ENCODE measurements around the gene DCAF8.

Gene DCAF8

GRCh38 chr1:160200786-160201185 lies 61.6 kb downstream of the DCAF8 start:
- no peak for DNase-seq

DNA sequence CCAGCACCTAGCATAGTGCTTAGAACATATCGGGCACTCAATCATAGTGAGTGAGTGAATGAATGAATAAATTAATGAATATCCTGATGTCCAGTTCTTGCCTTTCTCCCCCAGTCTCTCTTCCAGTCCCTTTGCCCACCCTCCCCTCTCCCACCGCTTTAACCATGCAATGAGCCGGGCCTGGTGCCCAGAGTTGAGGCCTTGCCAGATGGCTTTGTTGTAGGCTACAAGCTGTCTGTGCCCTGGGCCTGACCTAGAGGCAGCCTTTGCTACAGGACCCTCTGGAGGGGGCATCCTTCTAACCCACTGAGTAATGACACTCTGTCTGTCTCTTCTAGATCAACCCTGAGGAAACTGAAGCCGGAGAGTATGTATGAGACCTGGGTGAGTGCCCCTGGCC lies 65.1 kb downstream of the DCAF8 start:
- DNase-seq: no peak

GRCh38 chr1:160196143-160196542 lies 66.2 kb downstream of the DCAF8 start:
- no peak for DNase-seq

GRCh38 chr1:160194737-160195059 lies 67.7 kb downstream of the DCAF8 start:
- no peak for DNase-seq

DNA sequence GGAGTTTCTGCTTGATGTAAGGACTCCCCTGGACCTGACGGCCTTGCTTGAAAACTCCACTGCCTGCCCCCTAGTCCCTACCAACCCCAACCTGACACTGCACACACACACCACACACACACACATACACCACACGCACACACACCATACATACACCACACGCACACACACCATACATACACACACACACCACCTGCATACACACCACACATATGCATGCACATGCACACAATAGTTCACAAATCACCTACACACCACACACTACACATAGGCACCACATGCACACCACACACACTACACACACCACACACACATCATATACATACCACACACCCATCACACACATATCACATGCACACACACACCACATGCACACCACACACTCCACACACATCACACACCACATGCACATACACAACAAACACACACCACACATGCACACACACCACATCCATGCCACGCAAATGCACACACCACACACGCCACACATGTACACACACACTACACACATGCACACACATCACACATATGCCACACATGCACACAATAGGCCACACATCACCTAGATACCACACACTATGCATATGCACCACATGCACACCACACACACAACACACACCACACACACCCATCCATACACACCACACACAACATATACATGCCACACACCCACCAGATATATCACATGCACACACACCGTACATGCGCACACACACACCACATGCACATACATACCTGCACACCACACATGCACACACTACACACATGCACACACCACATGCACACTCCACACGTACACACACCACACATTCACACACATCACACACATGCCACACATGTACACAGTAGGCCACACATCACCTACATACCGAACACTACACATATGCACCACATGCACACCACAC lies 68.3 kb downstream of the DCAF8 start:
- no peak for DNase-seq

DNA sequence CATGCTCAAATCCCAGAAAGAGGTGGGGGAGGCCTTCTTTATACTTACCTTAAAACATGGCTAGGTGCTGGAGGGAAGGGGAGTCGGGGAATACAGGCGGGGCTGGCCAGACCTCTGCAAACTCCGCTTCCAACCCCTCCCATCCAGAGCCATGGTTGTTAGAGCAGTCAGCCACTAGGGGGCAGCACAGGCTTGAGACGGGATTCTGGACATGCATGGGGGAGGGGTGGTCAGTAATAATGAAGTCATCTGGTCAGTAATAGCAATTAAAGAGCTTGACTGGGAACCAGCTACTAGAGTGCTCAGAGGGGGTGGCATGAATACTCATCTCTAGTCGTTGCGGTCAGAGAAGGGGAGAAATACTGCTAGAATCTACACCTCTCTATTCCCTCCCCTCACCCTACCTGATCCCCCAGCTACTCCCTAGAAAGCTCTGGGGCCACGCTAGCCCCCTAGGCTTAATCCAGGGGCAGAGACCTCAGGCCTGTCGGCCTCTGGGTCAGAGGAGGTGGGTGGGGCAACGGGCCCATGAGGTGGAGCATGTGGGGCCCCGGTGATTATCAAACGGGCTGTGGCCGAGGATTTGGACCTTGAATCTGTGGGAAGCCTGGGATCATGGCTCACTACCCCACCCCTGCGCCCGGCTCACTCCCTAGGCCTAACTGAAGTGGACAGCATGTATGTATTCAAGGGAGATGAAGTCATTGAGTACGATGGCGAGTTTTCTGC lies 69.1 kb downstream of the DCAF8 start:
- peak; percentile 80 for DNase-seq

DNA sequence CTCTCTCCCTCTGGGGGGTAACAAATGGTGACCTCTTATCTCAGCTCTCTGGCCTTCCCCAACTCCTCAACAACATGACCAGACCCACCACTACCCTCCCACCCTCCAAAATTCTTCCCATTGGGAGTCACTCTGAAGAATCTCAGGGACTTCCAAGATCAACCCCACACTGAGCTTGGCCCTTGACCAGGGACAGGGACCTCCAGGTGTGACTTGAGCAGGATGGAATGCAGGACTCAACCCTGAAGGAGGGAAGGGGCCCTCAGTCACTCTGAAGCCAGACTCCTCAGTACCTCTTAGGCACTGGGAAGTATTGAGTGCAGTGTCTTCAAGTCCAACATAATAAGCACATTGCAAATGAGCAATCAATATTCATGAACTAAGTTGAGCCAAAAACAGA lies 70.1 kb downstream of the DCAF8 start:
- no peak for DNase-seq

GRCh38 chr1:160191756-160192155 lies 70.6 kb downstream of the DCAF8 start:
- no peak for DNase-seq

DNA sequence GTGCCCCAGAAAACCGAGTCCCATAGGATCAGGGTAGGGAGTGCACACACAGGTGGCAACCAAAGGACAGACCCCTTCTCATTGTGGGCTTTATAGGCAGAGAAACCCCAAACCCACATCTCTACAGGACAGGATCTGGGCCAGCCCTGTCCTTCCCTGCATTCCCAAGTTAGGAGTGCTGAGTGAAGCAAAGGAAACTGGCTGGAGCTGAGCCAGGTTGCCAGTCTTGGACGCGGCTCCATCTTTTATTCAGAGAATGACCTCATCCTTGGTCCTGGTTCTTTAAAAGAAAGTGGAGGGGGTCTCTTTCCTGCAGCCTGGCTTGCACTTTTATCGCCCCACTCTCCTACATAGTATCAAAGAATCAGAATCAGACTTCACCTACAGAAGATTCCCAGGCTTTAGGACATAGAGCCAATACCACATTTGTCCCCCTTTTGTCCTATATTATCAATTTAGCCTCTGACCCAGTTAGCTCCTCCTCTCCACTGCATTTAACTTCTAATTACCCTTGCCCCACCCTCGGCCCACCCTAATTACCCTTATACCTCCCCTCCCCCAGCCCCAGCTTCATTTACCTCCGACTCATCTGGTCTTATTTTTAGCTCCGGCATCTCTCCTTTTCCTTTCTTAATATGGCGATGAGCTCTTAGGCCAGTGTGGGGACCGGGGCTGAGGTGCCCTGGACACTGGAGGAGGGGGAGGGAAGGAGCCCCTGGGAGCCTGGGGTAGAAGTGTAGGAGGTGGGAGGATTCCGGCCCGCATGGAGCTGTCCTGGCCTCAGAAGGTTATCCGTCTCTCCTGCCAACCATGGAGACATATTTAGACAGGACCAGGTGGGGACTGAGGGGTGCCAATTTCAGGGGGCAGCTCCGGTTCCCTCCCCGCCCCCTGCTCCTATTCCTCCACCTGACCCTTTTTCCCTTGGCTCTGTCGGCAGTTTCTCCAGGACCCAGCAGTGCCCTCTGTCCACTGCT lies 72.4 kb downstream of the DCAF8 start, which contains the start of gene CASQ1:
Gene CASQ1, plus strand, starts transcription at position 927 of the 977 bp plus-strand sequence. CDS start 177 bp downstream, outside the sequence.
- DNase-seq: no peak

GRCh38 chr1:160188341-160188740 lies 74.0 kb downstream of the DCAF8 start:
- DNase-seq: no peak

DNA sequence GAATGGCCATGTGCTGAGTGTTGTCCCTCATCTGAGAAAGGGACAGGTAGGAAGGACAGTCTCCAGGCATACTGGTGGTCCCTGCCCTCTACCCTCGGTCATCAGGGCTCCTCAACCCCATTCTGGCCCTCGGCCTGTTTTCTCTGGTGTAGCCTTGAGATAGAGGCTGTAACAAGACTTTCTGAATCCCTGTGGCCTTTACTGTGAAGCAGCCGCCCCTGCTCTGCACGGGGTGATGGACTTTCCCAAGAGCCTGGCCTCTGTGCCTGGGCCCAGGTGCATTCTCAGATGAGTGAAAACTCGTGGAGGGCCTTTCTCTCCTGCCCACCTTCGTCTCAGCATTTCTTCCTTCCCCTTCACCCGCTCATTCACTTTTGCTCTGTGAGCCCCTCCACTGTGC lies 74.9 kb downstream of the DCAF8 start:
- DNase-seq: no peak

DNA sequence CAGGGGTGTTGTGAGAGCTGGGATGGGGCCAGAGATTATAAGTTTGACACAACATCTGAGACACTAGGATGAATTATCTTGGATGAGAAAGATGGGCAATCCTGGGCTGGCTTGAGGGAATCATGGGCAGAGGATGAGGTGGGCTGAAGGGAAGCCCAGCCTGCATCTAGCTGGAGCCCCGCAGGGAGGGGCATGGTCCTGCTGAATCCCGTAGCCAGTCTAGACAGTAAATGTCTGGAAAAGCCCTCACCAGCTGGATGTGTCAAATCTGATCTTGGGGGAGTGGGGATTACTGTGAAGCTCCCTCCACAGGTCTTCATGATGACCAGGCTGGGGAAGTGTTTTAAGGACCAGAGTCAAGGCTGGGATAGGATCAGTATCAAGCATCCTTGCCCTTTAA lies 75.6 kb downstream of the DCAF8 start:
- no peak for DNase-seq

- no peak for DNase-seq
These were observed 76.1 kb downstream of the DCAF8 start for GRCh38 chr1:160186246-160186645.

- no peak for DNase-seq
These were observed 83.0 kb downstream of the DCAF8 start for GRCh38 chr1:160179336-160179735.

DNA sequence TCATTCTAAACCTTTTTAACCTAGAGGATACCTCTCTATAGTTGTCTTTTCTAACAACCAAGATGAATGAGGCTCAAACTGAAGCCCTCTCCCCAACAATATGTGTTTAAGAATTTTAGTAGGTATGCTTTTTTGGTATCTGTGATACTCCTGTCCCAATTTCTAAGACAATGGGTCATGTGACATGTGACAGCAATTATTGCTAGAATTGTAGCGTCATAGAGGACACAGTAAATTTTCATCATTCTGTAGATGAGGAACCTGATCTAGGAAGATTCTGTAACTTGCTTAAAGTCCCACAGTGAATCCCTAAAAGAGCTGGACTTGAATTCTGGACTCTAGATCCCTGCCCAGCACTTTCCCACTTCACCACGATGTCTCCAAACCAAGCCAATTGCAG lies 83.6 kb downstream of the DCAF8 start:
- DNase-seq: no peak

DNA sequence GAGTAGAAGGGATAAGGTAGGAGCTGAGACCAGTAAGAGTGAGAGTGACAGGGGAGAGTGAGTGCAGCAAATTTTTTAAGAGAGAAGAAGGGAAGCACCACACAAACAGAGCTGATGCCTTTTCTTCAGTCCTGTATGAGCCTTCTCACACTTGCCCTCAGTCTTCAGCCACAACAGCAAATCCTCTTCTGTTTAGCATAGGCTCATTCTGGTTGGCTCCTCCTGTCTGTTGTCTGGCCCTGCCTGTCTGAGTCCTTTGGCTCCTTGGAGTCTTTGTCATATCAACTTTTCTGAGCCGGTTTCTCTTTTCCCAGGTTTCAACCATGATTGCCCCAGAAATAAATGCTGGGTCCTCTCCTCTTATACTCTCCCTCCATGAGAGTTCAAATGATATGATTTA lies 84.7 kb downstream of the DCAF8 start:
- DNase-seq: no peak

- DNase-seq: no peak
These were observed 85.1 kb downstream of the DCAF8 start for GRCh38 chr1:160177231-160177630.

DNA sequence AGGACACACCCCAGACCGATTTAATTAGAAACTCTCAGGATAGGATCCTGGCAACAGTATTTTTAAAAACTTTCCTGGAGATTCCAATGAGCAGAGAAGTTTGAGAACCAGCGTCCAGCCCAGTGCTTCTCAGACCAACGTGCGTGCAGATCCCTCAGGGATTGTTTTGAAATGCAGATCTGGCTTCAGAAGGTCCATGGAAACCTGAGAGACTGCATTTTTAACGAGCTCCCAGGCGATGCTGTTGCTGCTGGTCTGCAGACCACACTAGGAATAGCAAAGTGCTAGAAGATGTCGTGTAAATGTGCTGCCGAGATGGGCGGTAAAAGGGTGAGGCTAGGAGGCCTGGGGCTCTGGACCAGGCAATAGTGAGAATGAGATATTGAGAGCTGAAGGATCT lies 90.4 kb downstream of the DCAF8 start:
- no peak for DNase-seq

- no peak for DNase-seq
These were observed 91.0 kb downstream of the DCAF8 start for GRCh38 chr1:160171354-160171753.

DNA sequence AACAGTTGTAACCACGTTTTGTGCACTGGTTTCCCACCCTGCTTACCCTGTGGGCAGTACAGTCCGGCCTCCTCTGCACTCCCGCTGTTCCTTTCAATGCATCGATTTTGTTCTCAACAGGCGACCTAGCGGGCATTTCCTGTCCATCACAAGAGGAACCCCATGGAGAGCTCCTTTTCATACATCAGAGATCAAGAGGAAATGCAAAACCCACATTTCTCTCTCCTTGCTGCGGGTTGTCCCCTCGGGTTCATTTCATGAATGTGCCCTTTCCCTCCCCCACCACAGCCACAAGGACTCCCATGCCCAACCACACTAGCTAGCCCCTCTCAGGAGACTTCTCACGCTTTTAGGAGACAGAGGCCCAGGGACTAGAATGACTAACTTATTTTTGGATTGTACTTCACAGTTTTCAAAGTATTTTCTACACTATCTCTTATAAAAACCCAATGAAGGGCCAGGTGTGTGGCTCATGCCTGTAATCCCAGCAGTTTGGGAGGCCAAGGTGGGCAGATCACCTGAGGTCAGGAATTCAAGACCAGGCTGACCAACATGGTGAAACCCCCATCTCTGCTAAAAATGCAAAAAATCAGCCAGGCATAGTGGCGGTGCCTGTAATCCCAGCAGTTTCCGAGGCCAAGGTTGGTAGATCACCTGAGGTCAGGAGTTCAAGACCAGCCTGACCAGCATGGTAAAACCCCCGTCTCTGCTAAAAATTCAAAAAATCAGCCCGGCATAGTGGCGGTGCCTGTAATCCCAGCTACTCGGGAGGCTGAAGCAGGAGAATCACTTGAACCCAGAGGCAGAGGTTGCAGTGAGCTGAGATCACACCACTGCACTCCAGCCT lies 92.6 kb downstream of the DCAF8 start:
- DNase-seq: no peak

- no peak for DNase-seq
These were observed 93.6 kb downstream of the DCAF8 start for GRCh38 chr1:160168609-160169369.
